Astrocyte (in vitro differentiated cells and primary cell): ENCODE measurements around the gene CSF2. TPM values are rescaled to one million over a fixed set of nuclear protein-coding genes. Genes with fewer than 3 reads are reported as not detected.
A peak's percentile ranks its signal among the peaks of the same experiment; 100 is the strongest.

ENCODE experiments used
- DNase-seq: peaks from one replicate; pipeline ENCODE4 v3.0.0-alpha.2; 2010; ENCODE audit warnings: low read depth
- FAIRE-seq: peaks from 2 replicates; lab custom pipeline; 2011; peaks lifted over from hg19 to GRCh38; lab: Jason Lieb, UNC
- H2AFZ ChIP-seq: 2 replicates; pipeline ENCODE4 v1.6.0; 2012; ENCODE audit warnings: low read depth, low read length, inconsistent platforms
- H3K27ac ChIP-seq: 2 replicates; pipeline ENCODE4 v1.5.1; 2011; ENCODE audit warnings: low read depth, low read length, inconsistent platforms
- H3K27me3 ChIP-seq: 2 replicates; pipeline ENCODE4 v1.6.0; 2011; ENCODE audit warnings: low read length, inconsistent platforms; ENCODE audit not compliant: insufficient read depth
- H3K36me3 ChIP-seq: 2 replicates; pipeline ENCODE4 v1.5.1; 2011; ENCODE audit warnings: low read length, inconsistent platforms; ENCODE audit not compliant: insufficient read depth
- H3K4me1 ChIP-seq: 2 replicates; pipeline ENCODE4 v1.5.1; 2011; ENCODE audit warnings: low read length, inconsistent platforms; ENCODE audit not compliant: insufficient read depth
- H3K4me2 ChIP-seq: 2 replicates; pipeline ENCODE4 v1.6.0; 2012; ENCODE audit warnings: low read length, inconsistent platforms
- H3K4me3 ChIP-seq: 2 replicates; pipeline ENCODE4 v1.5.1; 2011; ENCODE audit warnings: low read depth, mild to moderate bottlenecking, low read length, inconsistent platforms; ENCODE audit not compliant: insufficient read depth
- H3K79me2 ChIP-seq: 2 replicates; pipeline ENCODE4 v1.6.0; 2012; ENCODE audit warnings: mild to moderate bottlenecking, low read length, inconsistent platforms; ENCODE audit not compliant: insufficient read depth
- H3K9ac ChIP-seq: 2 replicates; pipeline ENCODE4 v1.6.0; 2012; ENCODE audit warnings: mild to moderate bottlenecking, low read length, inconsistent platforms
- H3K9me3 ChIP-seq: 2 replicates; pipeline ENCODE4 v1.5.1; 2012; ENCODE audit warnings: low read depth, mild to moderate bottlenecking, low read length, inconsistent platforms; ENCODE audit not compliant: insufficient read depth
- H4K20me1 ChIP-seq: 2 replicates; pipeline ENCODE4 v1.6.0; 2012; ENCODE audit warnings: low read length, inconsistent platforms; ENCODE audit not compliant: insufficient read depth
- H3K27ac Mint-ChIP-seq: one replicate; pipeline ENCODE4 v1.8.0; 2021; ENCODE audit warnings: mild to moderate bottlenecking, mixed read lengths; ENCODE audit not compliant: unreplicated experiment
- H3K27me3 Mint-ChIP-seq: one replicate; pipeline ENCODE4 v1.8.0; 2021; ENCODE audit warnings: low read depth, mixed read lengths; ENCODE audit not compliant: unreplicated experiment
- H3K36me3 Mint-ChIP-seq: one replicate; pipeline ENCODE4 v1.8.0; 2021; ENCODE audit warnings: low read depth, mixed read lengths; ENCODE audit not compliant: unreplicated experiment
- H3K4me1 Mint-ChIP-seq: one replicate; pipeline ENCODE4 v1.8.0; 2021; ENCODE audit warnings: low read depth, mixed read lengths; ENCODE audit not compliant: unreplicated experiment
- H3K4me3 Mint-ChIP-seq: one replicate; pipeline ENCODE4 v1.8.0; 2021; ENCODE audit warnings: mild to moderate bottlenecking, moderate library complexity, mixed read lengths; ENCODE audit not compliant: unreplicated experiment
- H3K9me3 Mint-ChIP-seq: one replicate; pipeline ENCODE4 v1.8.0; 2021; ENCODE audit warnings: mild to moderate bottlenecking, mixed read lengths; ENCODE audit not compliant: unreplicated experiment
- EZH2 ChIP-seq: IDR thresholded peaks from 2 replicates; pipeline ENCODE4 v1.6.1; 2012; ENCODE audit warnings: mild to moderate bottlenecking, low read length, inconsistent platforms; ENCODE audit not compliant: insufficient read depth
- total RNA-seq: library from RNA; stranded (reverse); gene quantifications from 2 replicates; pipeline ENCODE4 v1.2.1, GENCODE V29; 2021
- TF ChIP-seq, protein P1 (sequence below): IDR thresholded peaks from 2 replicates; pipeline ENCODE4 v1.5.1; 2011; ENCODE audit warnings: low read depth, mild to moderate bottlenecking, inconsistent platforms, low read length, moderate library complexity; ENCODE audit not compliant: insufficient read depth

Gene CSF2
- total RNA-seq, 1 donor from 2014 or later: not detected

DNA sequence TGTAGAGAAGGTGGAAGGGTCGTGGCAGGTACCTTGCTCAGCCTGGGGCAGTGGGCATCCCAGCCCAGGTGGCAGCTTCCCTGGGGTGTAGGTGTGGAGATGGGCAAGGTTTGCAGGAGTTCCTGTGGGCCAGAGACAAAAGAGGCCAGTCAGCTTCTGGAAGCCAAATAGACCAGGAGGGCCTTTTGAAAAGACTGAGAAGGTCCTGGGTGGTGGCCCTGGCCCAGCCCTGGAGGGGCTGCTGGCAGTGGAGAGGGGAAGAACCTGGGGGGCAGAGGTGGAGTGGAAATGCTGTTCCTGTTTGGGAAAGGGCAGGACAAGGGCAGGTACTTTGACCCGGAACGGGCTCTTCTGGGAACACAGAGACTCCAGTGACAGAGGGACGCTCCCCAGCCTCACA lies 20.1 kb upstream of the CSF2 start:
- H3K27me3 ChIP-seq: peaks cover 5% of the 10 kb centered on the region
- DNase-seq (no peak), FAIRE-seq (no peak)
- H3K9me3 ChIP-seq: no peaks in the 10 kb centered on the region
- no peak overlapping the region for H3K4me2 ChIP-seq
- no peak overlapping the region for H3K4me3 ChIP-seq
- Mint-ChIP-seq H3K27ac (no peak overlapping the region), H3K36me3 (no peaks in the 10 kb centered on the region), H3K4me1 (no peaks in the 10 kb centered on the region), H3K4me3 (no peak overlapping the region), H3K9me3 (peaks cover 2% of the 10 kb centered on the region), H3K27me3 (peaks cover 59% of the 10 kb centered on the region)
- H3K36me3 ChIP-seq: no peaks in the 10 kb centered on the region
- TF ChIP-seq EZH2: no peak
- TF ChIP-seq, protein P1, sequence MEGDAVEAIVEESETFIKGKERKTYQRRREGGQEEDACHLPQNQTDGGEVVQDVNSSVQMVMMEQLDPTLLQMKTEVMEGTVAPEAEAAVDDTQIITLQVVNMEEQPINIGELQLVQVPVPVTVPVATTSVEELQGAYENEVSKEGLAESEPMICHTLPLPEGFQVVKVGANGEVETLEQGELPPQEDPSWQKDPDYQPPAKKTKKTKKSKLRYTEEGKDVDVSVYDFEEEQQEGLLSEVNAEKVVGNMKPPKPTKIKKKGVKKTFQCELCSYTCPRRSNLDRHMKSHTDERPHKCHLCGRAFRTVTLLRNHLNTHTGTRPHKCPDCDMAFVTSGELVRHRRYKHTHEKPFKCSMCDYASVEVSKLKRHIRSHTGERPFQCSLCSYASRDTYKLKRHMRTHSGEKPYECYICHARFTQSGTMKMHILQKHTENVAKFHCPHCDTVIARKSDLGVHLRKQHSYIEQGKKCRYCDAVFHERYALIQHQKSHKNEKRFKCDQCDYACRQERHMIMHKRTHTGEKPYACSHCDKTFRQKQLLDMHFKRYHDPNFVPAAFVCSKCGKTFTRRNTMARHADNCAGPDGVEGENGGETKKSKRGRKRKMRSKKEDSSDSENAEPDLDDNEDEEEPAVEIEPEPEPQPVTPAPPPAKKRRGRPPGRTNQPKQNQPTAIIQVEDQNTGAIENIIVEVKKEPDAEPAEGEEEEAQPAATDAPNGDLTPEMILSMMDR: no peak
- no peaks in the 10 kb centered on the region for H3K4me1 ChIP-seq
- no peaks in the 10 kb centered on the region for H3K79me2 ChIP-seq
- no peak overlapping the region for H3K27ac ChIP-seq
- no peaks in the 10 kb centered on the region for H4K20me1 ChIP-seq
- H2AFZ ChIP-seq: no peak overlapping the region
- no peak overlapping the region for H3K9ac ChIP-seq

- DNase-seq: no peak
- Histone ChIP-seq H3K27ac (no peak overlapping the region), H3K79me2 (no peaks in the 10 kb centered on the region), H2AFZ (no peak overlapping the region), H3K9ac (no peak overlapping the region), H4K20me1 (no peaks in the 10 kb centered on the region), H3K4me3 (no peak overlapping the region), H3K4me1 (no peaks in the 10 kb centered on the region), H3K27me3 (peaks cover 5% of the 10 kb centered on the region), H3K4me2 (no peak overlapping the region), H3K36me3 (no peaks in the 10 kb centered on the region), H3K9me3 (no peaks in the 10 kb centered on the region)
- FAIRE-seq: no peak
- Mint-ChIP-seq H3K4me1 (no peaks in the 10 kb centered on the region), H3K27me3 (peaks cover 57% of the 10 kb centered on the region), H3K9me3 (peaks cover 4% of the 10 kb centered on the region), H3K4me3 (no peak overlapping the region), H3K36me3 (no peaks in the 10 kb centered on the region), H3K27ac (peak overlapping the region; percentile 7)
- TF ChIP-seq EZH2: no peak
- TF ChIP-seq, protein P1: no peak
These were observed 19.4 kb upstream of the CSF2 start for GRCh38 chr5:132054031-132054696.
